Gastroesophageal sphincter (tissue), 3 donors: ENCODE measurements around the gene CMC2.

ENCODE experiments used
- POLR2A ChIP-seq, 2 donors: fragments of 450-650 bp; IDR thresholded peaks; one replicate each; pipeline ENCODE4 v1.6.1; 2017; ENCODE audit warnings: antibody characterized with exemption in 2 of 2, mild to moderate bottlenecking in 2 of 2, moderate library complexity in 1 of 2
- POLR2AphosphoS5 ChIP-seq: sonication (generic); formaldehyde crosslinking; IDR thresholded peaks from one replicate; pipeline ENCODE4 v1.6.1; 2017; ENCODE audit warnings: antibody characterized with exemption
- TF ChIP-seq, protein P1 (sequence below), 4 experiments: fragments of 200-600 bp in 2 of 4; fragments of 450-650 bp in 2 of 4; sonication (generic) in 1 of 4; IDR thresholded peaks; one replicate each; pipeline ENCODE4 v1.5.1; 2017 to 2019; ENCODE audit warnings: antibody characterized with exemption in 4 of 4, mild to moderate bottlenecking in 2 of 4, moderate library complexity in 2 of 4

DNA sequence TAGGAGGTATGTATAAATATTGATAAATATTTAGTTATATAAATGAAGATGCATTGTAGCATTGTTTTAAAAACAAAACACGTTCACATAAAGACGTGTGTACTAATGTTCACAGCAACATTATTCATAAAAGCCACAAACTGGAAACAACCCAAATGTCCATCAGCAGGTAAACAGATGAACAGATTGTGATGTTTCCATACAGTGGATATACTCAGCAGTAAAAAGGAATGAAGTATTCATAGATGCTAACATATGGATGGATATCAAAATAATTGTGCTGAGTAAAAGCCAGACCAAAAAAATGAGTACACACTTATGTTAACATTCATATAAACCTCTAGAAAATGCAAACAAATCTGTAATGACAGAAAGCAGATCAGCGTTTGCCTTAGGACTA, 6.3 kb upstream of the CMC2 start:
- TF ChIP-seq, protein P1, sequence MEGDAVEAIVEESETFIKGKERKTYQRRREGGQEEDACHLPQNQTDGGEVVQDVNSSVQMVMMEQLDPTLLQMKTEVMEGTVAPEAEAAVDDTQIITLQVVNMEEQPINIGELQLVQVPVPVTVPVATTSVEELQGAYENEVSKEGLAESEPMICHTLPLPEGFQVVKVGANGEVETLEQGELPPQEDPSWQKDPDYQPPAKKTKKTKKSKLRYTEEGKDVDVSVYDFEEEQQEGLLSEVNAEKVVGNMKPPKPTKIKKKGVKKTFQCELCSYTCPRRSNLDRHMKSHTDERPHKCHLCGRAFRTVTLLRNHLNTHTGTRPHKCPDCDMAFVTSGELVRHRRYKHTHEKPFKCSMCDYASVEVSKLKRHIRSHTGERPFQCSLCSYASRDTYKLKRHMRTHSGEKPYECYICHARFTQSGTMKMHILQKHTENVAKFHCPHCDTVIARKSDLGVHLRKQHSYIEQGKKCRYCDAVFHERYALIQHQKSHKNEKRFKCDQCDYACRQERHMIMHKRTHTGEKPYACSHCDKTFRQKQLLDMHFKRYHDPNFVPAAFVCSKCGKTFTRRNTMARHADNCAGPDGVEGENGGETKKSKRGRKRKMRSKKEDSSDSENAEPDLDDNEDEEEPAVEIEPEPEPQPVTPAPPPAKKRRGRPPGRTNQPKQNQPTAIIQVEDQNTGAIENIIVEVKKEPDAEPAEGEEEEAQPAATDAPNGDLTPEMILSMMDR (IDR thresholded peaks at IDR 0.05), result no peak
- TF ChIP-seq POLR2AphosphoS5 (no peak), POLR2A (IDR thresholded peaks at IDR 0.05) (no peak)
